Mesothelial cell of epicardium (in vitro differentiated cells): ENCODE results near the gene IZUMO4. TPM values are rescaled to one million over a fixed set of nuclear protein-coding genes. Genes with fewer than 3 reads are reported as not detected.
"Not testable (repeated sequence)": the region's sequence is repeated elsewhere in the genome, so short reads cannot be mapped to it uniquely, and the experiment has no call there.

Experiments used
- DNase-seq, 2 experiments: peaks; one replicate each; pipeline ENCODE4 v3.0.0; 2021; ENCODE audit warnings: low spot score in 2 of 2; ENCODE audit not compliant: unreplicated experiment in 2 of 2
- H3K27ac Mint-ChIP-seq: 2 replicates; pipeline ENCODE4 v1.8.0; 2021; ENCODE audit warnings: mixed read lengths
- H3K27me3 Mint-ChIP-seq: 2 replicates; pipeline ENCODE4 v1.8.0; 2021; ENCODE audit warnings: low read depth, mixed read lengths
- H3K36me3 Mint-ChIP-seq: 2 replicates; pipeline ENCODE4 v1.8.0; 2021; ENCODE audit warnings: mixed read lengths
- H3K4me1 Mint-ChIP-seq: 2 replicates; pipeline ENCODE4 v1.8.0; 2021; ENCODE audit warnings: mixed read lengths
- H3K4me3 Mint-ChIP-seq: 2 replicates; pipeline ENCODE4 v1.8.0; 2021; ENCODE audit warnings: mild to moderate bottlenecking, moderate library complexity, mixed read lengths
- H3K9me3 Mint-ChIP-seq: 2 replicates; pipeline ENCODE4 v1.8.0; 2021; ENCODE audit warnings: mixed read lengths
- CTCF ChIP-seq: fragments of 200-600 bp; sonication (generic); IDR thresholded peaks from one replicate; pipeline ENCODE4 v1.5.0; 2021; ENCODE audit warnings: antibody characterized with exemption; ENCODE audit not compliant: unreplicated experiment
- total RNA-seq: library from RNA; stranded (reverse); gene quantifications from 3 replicates; pipeline ENCODE4 v1.2.1, GENCODE V29; 2021

IZUMO4 gene
- total RNA-seq, 1 donor from 2014 or later = 13.8 TPM

GRCh38 chr19:2129022-2129421 lies 32.3 kb downstream of the IZUMO4 start:
- no peak for DNase-seq
- Mint-ChIP-seq H3K4me1 (no peaks in the 10 kb centered on the region), H3K4me3 (no peak overlapping the region), H3K27ac (no peak overlapping the region), H3K27me3 (no peaks in the 10 kb centered on the region), H3K9me3 (no peaks in the 10 kb centered on the region), H3K36me3 (peaks cover 13% of the 10 kb centered on the region)
- TF ChIP-seq CTCF = no peak

GRCh38 chr19:2129486-2129885 lies 32.8 kb downstream of the IZUMO4 start:
- Mint-ChIP-seq H3K36me3 (peaks cover 13% of the 10 kb centered on the region), H3K9me3 (no peaks in the 10 kb centered on the region), H3K4me3 (no peak overlapping the region), H3K27me3 (no peaks in the 10 kb centered on the region), H3K4me1 (no peaks in the 10 kb centered on the region), H3K27ac (no peak overlapping the region)
- DNase-seq = no peak
- no peak for TF ChIP-seq CTCF

GRCh38 chr19:2129892-2130770 lies 33.4 kb downstream of the IZUMO4 start:
- TF ChIP-seq CTCF = no peak
- no peaks in the 10 kb centered on the region for H3K4me1 Mint-ChIP-seq
- H3K9me3 Mint-ChIP-seq = no peaks in the 10 kb centered on the region
- no peaks in the 10 kb centered on the region for H3K27me3 Mint-ChIP-seq
- H3K36me3 Mint-ChIP-seq = peaks cover 13% of the 10 kb centered on the region
- H3K4me3 Mint-ChIP-seq = no peak overlapping the region
- no peak for DNase-seq
- no peak overlapping the region for H3K27ac Mint-ChIP-seq

GRCh38 chr19:2131012-2131975 lies 34.6 kb downstream of the IZUMO4 start:
- H3K4me3 Mint-ChIP-seq, H3K27me3 Mint-ChIP-seq, H3K27ac Mint-ChIP-seq, H3K4me1 Mint-ChIP-seq, H3K9me3 Mint-ChIP-seq, DNase-seq: not testable (repeated sequence)
- H3K36me3 Mint-ChIP-seq = peaks cover 12% of the 10 kb centered on the region

GRCh38 chr19:2132191-2132590 lies 35.5 kb downstream of the IZUMO4 start:
- Mint-ChIP-seq H3K27me3 (no peaks in the 10 kb centered on the region), H3K9me3 (no peaks in the 10 kb centered on the region), H3K27ac (no peak overlapping the region), H3K4me3 (no peak overlapping the region), H3K36me3 (peaks cover 13% of the 10 kb centered on the region), H3K4me1 (no peaks in the 10 kb centered on the region)
- DNase-seq = no peak
- no peak for TF ChIP-seq CTCF
